ENCODE measurements around the gene STOML2. TPM values are rescaled to one million over a fixed set of nuclear protein-coding genes. Genes with fewer than 3 reads are reported as not detected.

Gene STOML2
- total RNA-seq, 4 donors from 2014 or later: 117 to 168 (median 158) TPM

DNA sequence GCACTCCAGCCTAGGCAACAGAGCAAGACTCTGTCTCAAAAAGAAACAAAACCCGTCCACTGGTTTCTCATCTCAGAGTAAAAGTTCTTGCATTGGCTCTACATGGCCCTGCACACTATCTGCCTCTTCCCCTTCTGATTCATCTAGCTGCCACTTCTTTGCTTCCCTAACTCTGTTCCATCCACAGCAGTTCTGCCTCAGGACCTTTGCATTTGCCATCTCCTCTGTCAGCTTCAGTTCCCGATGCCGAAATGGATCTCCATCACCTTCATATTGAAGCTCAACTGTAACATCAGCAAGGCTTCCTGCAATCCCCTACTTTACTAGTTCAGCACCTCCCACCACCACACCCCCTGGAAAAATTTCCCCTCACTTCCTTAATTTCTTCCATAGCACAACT, 5.4 kb downstream of the STOML2 start:
- Histone ChIP-seq H3K27ac (no peak overlapping the region), H3K36me3 (peaks cover 0 to 42% of the 10 kb centered on the region in 2 donors), H3K27me3 (no peaks in the 10 kb centered on the region), H3K9me3 (no peaks in the 10 kb centered on the region), H3K4me3 (no peak overlapping the region), H3K4me1 (peaks cover 12 to 26% of the 10 kb centered on the region in 2 donors)
- in situ Hi-C loops (cut with MboI; ENCODE audit: low sequenced_read_pairs in 4 of 4) (loop anchor here in 2 of 4 donors (10.0 to 25.0 kb wide), 2 partner anchors 203 to 435 kb away; partner anchors contain the start of genes CCL27 (in 1 of the 2) and IL11RA (in 1 of the 2)), intact Hi-C loops (cut with DNase I; ENCODE audit: low total_unique reads) (no loop called here)
- DNase-seq (no peak), ATAC-seq (no peak)
- TF ChIP-seq POLR2A (IDR thresholded peaks at IDR 0.05) (no peak), CTCF (IDR thresholded peaks at IDR 0.05 in 4 of 5, conservative IDR thresholded peaks at IDR 0.05 in 1 of 5) (no peak)

GRCh38 chr9:35096035-35096849, 6.7 kb downstream of the STOML2 start, which contains the start of gene PIGO:
Gene PIGO (minus strand): TSS chr9:35096591. CDS start chr9:35095565, 1,026 bp downstream.
- peak; percentile 91 to 92 for ATAC-seq
- TF ChIP-seq POLR2A (IDR thresholded peaks at IDR 0.05) (peak; percentile 22 to 39), CTCF (IDR thresholded peaks at IDR 0.05 in 4 of 5, conservative IDR thresholded peaks at IDR 0.05 in 1 of 5) (peak; percentile 77 to 94 (median 79))
- Histone ChIP-seq H3K4me3 (peak within 1 kb of the TSS; percentile 82 to 99 (median 83)), H3K27ac (peak within 1 kb of the TSS; percentile 89 to 99 (median 92)), H3K27me3 (no peaks in the 10 kb centered on the region), H3K9me3 (no peaks in the 10 kb centered on the region), H3K4me1 (peaks cover 6 to 14% of the 10 kb centered on the region in 2 donors), H3K36me3 (peaks cover 0 to 51% of the 10 kb centered on the region in 2 donors)
- in situ Hi-C loops (cut with MboI; ENCODE audit: low sequenced_read_pairs in 4 of 4) (loop anchor here in 2 of 4 donors (10.0 to 25.0 kb wide), 2 partner anchors 201 to 434 kb away; partner anchors contain the start of genes CCL27 (in 1 of the 2) and IL11RA (in 1 of the 2)), intact Hi-C loops (cut with DNase I; ENCODE audit: low total_unique reads) (loop anchor here (1.0 kb wide), 1 partner anchor 197 kb away; no protein-coding TSS in a partner anchor)
- peak; percentile 81 to 84 for DNase-seq

DNA sequence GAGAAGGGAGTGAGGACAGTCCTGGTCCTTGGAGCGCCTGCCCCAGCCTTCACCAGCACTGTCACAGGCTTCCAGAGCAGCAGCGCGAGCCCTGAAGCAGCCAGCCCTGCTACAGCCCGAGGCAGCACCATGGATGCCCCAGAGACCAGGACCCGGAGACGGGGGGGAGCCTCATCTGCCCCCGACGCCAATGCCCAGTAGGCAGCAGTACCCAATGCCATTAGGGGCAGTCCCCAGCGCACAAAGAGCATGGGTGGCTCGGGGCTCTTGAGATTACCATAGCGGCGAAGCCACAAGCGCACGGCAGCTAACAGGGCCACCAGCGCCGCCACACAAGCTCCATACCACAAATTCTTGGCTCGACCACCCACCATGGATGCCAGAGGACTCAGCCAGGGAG, 11.4 kb downstream of the STOML2 start:
- no peak for ATAC-seq
- H3K9me3 ChIP-seq: no peaks in the 10 kb centered on the region
- peaks cover 6 to 9% of the 10 kb centered on the region in 2 donors for H3K4me1 ChIP-seq
- no peak overlapping the region for H3K27ac ChIP-seq
- no peaks in the 10 kb centered on the region for H3K27me3 ChIP-seq
- in situ Hi-C loops (cut with MboI; ENCODE audit: low sequenced_read_pairs in 4 of 4): loop anchor here in 3 of 4 donors (5.0 to 25.0 kb wide), 3 partner anchors 194 to 429 kb away; partner anchors contain the start of genes CCL27 (in 1 of the 3) and IL11RA (in 1 of the 3)
- peaks cover 0 to 70% of the 10 kb centered on the region in 2 donors for H3K36me3 ChIP-seq
- intact Hi-C loops (cut with DNase I; ENCODE audit: low total_unique reads): no loop called here
- no peak for DNase-seq
- no peak overlapping the region for H3K4me3 ChIP-seq
- TF ChIP-seq POLR2A (IDR thresholded peaks at IDR 0.05) (no peak), CTCF (IDR thresholded peaks at IDR 0.05 in 4 of 5, conservative IDR thresholded peaks at IDR 0.05 in 1 of 5) (no peak)

GRCh38 chr9:35089434-35089833, 13.5 kb downstream of the STOML2 start:
- Histone ChIP-seq H3K4me1 (no peaks in the 10 kb centered on the region), H3K4me3 (no peak overlapping the region), H3K27me3 (no peaks in the 10 kb centered on the region), H3K9me3 (no peaks in the 10 kb centered on the region), H3K36me3 (peaks cover 0 to 69% of the 10 kb centered on the region in 2 donors), H3K27ac (no peak overlapping the region)
- DNase-seq (no peak), ATAC-seq (no peak)
- in situ Hi-C loops (cut with MboI; ENCODE audit: low sequenced_read_pairs in 4 of 4) (loop anchor here in 1 of 4 donors (25.0 kb wide), 1 partner anchor 427 kb away; the partner anchor contains the start of genes CCL27 and IL11RA), intact Hi-C loops (cut with DNase I; ENCODE audit: low total_unique reads) (no loop called here)
- TF ChIP-seq CTCF (IDR thresholded peaks at IDR 0.05 in 4 of 5, conservative IDR thresholded peaks at IDR 0.05 in 1 of 5) (no peak), POLR2A (IDR thresholded peaks at IDR 0.05) (no peak)

All from gastrocnemius medialis (tissue), 4 donors.